Testis (tissue), 3 donors: ENCODE results near the gene RNF217. TPM values are rescaled to one million over a fixed set of nuclear protein-coding genes. Genes with fewer than 3 reads are reported as not detected.

Source experiments
- DNase-seq: peaks from one replicate; pipeline ENCODE4 v3.0.0-alpha.2; 2019
- H3K27ac ChIP-seq, 2 donors: fragments of 200-600 bp; sonication (generic); one replicate each; pipeline ENCODE4 v1.5.1; 2019
- H3K27me3 ChIP-seq: fragments of 200-600 bp; sonication (generic); one replicate; pipeline ENCODE4 v1.5.1; 2019
- H3K36me3 ChIP-seq: fragments of 200-600 bp; sonication (generic); one replicate; pipeline ENCODE4 v1.5.1; 2017; ENCODE audit warnings: low read depth; ENCODE audit errors: missing control alignments
- H3K4me1 ChIP-seq: fragments of 200-600 bp; sonication (generic); one replicate; pipeline ENCODE4 v1.5.1; 2019
- H3K4me3 ChIP-seq, 2 donors: fragments of 200-600 bp; sonication (generic); one replicate each; pipeline ENCODE4 v1.5.1; 2017 to 2019
- H3K9me3 ChIP-seq: fragments of 200-600 bp; sonication (generic); one replicate; pipeline ENCODE4 v1.5.1; 2017
- CTCF ChIP-seq, 3 experiments: fragments of 450-650 bp in 2 of 3; fragments of 200-600 bp in 1 of 3; sonication (generic) in 1 of 3; IDR thresholded peaks; one replicate each; pipeline ENCODE4 v1.5.1; 2016 to 2019; ENCODE audit warnings: antibody characterized with exemption in 3 of 3, mild to moderate bottlenecking in 2 of 3, moderate library complexity in 1 of 3
- POLR2A ChIP-seq: fragments of 450-650 bp; IDR thresholded peaks from one replicate; pipeline ENCODE4 v1.6.1; 2017; ENCODE audit warnings: antibody characterized with exemption, mild to moderate bottlenecking, moderate library complexity
- WGBS, 2 donors: methylation state at CpG; one replicate each; pipeline ENCODE4 v1.1.5; 2018; 5-methylcytosine and 5-hydroxymethylcytosine counted together
- intact Hi-C: fragments of 100-400 bp; cut with DNase I; formaldehyde crosslinking; loops from one replicate; pipeline ENCODE4 v1.15.1; 2023; ENCODE audit warnings: low total_unique reads
- polyA plus RNA-seq: library from polyadenylated mRNA; stranded (reverse); fragments of 350-450 nt; fragmentation: Illumina TruSeq; extraction: RNeasy Lipid Tissue Mini Kit (QIAGEN cat#74804); gene quantifications from one replicate; pipeline ENCODE4 v1.2.3, GENCODE V29; 2014; ENCODE audit warnings: low read depth, low replicate concordance; ENCODE audit not compliant: insufficient read depth
- total RNA-seq, 2 donors: library from RNA; depleted of rRNA; stranded (reverse); fragments of >200 nt; gene quantifications; one replicate each; pipeline ENCODE4 v1.2.3, GENCODE V29; 2016

Gene RNF217
- total and polyA plus RNA-seq, 3 donors from 2014 or later, result 25.1 to 48.0 (median 33.3) TPM

- intact Hi-C loops, result no loop called here
- Histone ChIP-seq H3K27ac (no peak overlapping the region), H3K9me3 (no peaks in the 10 kb centered on the region), H3K4me3 (no peak overlapping the region), H3K27me3 (no peaks in the 10 kb centered on the region), H3K4me1 (no peaks in the 10 kb centered on the region), H3K36me3 (no peaks in the 10 kb centered on the region)
- DNase-seq, result no peak
- TF ChIP-seq CTCF (IDR thresholded peaks at IDR 0.05) (no peak), POLR2A (no peak)
- 50 to 67% methylated on average over 5 to 7 of the region's 7 CpGs for WGBS, 2 donors
Measured at GRCh38 chr6:124955108-124955856, 7.0 kb upstream of the RNF217 start.

- H3K4me3 ChIP-seq, result no peak overlapping the region
- intact Hi-C loops, result no loop called here
- H3K36me3 ChIP-seq, result no peaks in the 10 kb centered on the region
- DNase-seq, result no peak
- no peaks in the 10 kb centered on the region for H3K27me3 ChIP-seq
- WGBS, 2 donors, result 97 to 100% methylated on average over 1 to 6 of the region's 6 CpGs
- TF ChIP-seq CTCF (IDR thresholded peaks at IDR 0.05) (no peak), POLR2A (no peak)
- H3K27ac ChIP-seq, result no peak overlapping the region
- no peaks in the 10 kb centered on the region for H3K4me1 ChIP-seq
- no peaks in the 10 kb centered on the region for H3K9me3 ChIP-seq
Measured at GRCh38 chr6:124956018-124956417, 6.2 kb upstream of the RNF217 start.

GRCh38 chr6:124958149-124958548, 4.1 kb upstream of the RNF217 start:
- Histone ChIP-seq H3K9me3 (no peaks in the 10 kb centered on the region), H3K27me3 (no peaks in the 10 kb centered on the region), H3K4me1 (no peaks in the 10 kb centered on the region), H3K4me3 (no peak overlapping the region), H3K36me3 (no peaks in the 10 kb centered on the region), H3K27ac (no peak overlapping the region)
- TF ChIP-seq CTCF (IDR thresholded peaks at IDR 0.05) (no peak), POLR2A (no peak)
- DNase-seq, result no peak
- intact Hi-C loops, result no loop called here

- intact Hi-C loops, result no loop called here
- no peak for DNase-seq
- TF ChIP-seq CTCF (IDR thresholded peaks at IDR 0.05) (no peak), POLR2A (no peak)
- no peaks in the 10 kb centered on the region for H3K36me3 ChIP-seq
- no peaks in the 10 kb centered on the region for H3K9me3 ChIP-seq
- H3K4me1 ChIP-seq, result no peaks in the 10 kb centered on the region
- H3K4me3 ChIP-seq, result no peak overlapping the region
- no peak overlapping the region for H3K27ac ChIP-seq
- H3K27me3 ChIP-seq, result no peaks in the 10 kb centered on the region
- WGBS, 2 donors, result 86 to 89% methylated on average over 1 of the region's 1 CpG
Measured at GRCh38 chr6:124958759-124959354, 3.4 kb upstream of the RNF217 start.
